Calu3 (cell line): ENCODE data around the gene SIVA1. TPM values are rescaled to one million over a fixed set of nuclear protein-coding genes. Genes with fewer than 3 reads are reported as not detected.
"Not testable (repeated sequence)": the region's sequence is repeated elsewhere in the genome, so short reads cannot be mapped to it uniquely, and the experiment has no call there.

ENCODE experiments used
- BruUV-seq: library from RNA; stranded (reverse); fragments of 400-500 nt; replicated peaks from 2 replicates; lab custom pipeline; 2021; lab: Mats Ljungman, UMichigan
- CTCF ChIA-PET: fragments of 300-600 bp; sonication (Branson Sonifier 250); formaldehyde crosslinking; loops from one replicate; lab custom pipeline; 2022; ENCODE audit warnings: antibody characterized with exemption; lab: Charles Lee
- DNase-seq: peaks from one replicate; pipeline ENCODE4 v3.0.0; 2022
- H3K27ac Mint-ChIP-seq: one replicate; pipeline ENCODE4 v1.8.0; 2022; ENCODE audit warnings: mixed read lengths; ENCODE audit not compliant: unreplicated experiment
- H3K27me3 Mint-ChIP-seq: one replicate; pipeline ENCODE4 v1.8.0; 2022; ENCODE audit warnings: mixed read lengths; ENCODE audit not compliant: unreplicated experiment
- H3K36me3 Mint-ChIP-seq: one replicate; pipeline ENCODE4 v1.8.0; 2022; ENCODE audit warnings: mild to moderate bottlenecking, moderate library complexity, mixed read lengths; ENCODE audit not compliant: insufficient read depth, unreplicated experiment
- H3K4me1 Mint-ChIP-seq: one replicate; pipeline ENCODE4 v1.8.0; 2022; ENCODE audit warnings: mild to moderate bottlenecking, low read depth, mixed read lengths; ENCODE audit not compliant: unreplicated experiment
- H3K4me3 Mint-ChIP-seq: one replicate; pipeline ENCODE4 v1.8.0; 2022; ENCODE audit warnings: mild to moderate bottlenecking, low read depth, moderate library complexity, mixed read lengths; ENCODE audit not compliant: unreplicated experiment
- H3K9me3 Mint-ChIP-seq: one replicate; pipeline ENCODE4 v1.8.0; 2022; ENCODE audit warnings: low read depth, mixed read lengths; ENCODE audit not compliant: unreplicated experiment
- intact Hi-C: fragments of 100-400 bp; cut with micrococcal nuclease; formaldehyde crosslinking; loops from one replicate; pipeline ENCODE4 v1.10.0; 2022; ENCODE audit not compliant: unreplicated experiment
- total RNA-seq: library from RNA; stranded (reverse); gene quantifications from 2 replicates; pipeline ENCODE4 v1.2.3, GENCODE V29; 2022
- TF ChIP-seq, protein P1 (sequence below): fragments of 200-600 bp; IDR thresholded peaks from one replicate; pipeline ENCODE4 v1.8.0; 2022; ENCODE audit warnings: antibody characterized with exemption; ENCODE audit not compliant: unreplicated experiment

The SIVA1 gene
- total RNA-seq, 1 experiment from 2014 or later = 72.3 TPM

DNA sequence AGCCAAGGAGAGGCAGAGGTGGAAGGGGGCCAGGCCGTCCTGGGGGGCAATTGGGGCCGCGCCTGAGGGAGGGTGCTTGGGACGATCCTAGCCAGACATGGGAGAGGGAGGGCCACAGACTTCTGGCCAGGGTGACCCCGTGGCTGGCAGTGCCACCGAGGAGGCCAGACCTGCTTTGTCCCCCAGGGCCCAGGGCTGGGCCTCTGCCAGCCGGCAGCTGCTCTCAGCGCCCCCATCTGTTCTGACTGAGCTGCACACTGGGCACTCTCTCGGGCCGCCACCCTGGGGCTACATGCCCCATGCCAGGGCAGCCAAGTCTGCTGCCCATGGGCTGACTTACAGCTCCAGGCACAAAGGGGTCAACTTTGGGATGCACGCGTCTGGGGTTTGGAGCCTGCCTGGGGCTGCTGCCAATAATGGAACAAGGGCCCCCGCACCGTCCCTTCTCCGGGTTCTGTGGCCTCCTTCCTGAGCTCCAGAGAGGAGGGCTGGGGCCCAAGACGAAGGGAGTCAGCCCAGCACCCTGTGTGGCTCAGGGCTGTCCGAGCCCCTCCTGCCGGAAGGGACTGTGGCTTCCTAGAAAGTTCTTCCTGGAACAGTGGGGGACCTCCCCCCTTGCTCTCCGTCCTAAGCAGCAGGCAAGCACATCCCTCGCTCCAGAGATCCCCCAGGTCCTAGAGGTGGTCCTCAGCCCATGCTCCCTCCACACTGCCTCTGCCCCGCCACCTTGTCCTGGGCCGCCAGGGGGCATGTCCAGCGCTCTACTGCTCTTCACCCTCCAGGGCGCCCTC, 27.8 kb upstream of the SIVA1 start:
- CTCF ChIA-PET = interaction anchor here (0.5 to 1.7 kb wide), 3 partner anchors 28 to 242 kb away, joined by 3 to 6 read pairs (median 5); partner anchors contain the start of gene SIVA1
- TF ChIP-seq, protein P1, sequence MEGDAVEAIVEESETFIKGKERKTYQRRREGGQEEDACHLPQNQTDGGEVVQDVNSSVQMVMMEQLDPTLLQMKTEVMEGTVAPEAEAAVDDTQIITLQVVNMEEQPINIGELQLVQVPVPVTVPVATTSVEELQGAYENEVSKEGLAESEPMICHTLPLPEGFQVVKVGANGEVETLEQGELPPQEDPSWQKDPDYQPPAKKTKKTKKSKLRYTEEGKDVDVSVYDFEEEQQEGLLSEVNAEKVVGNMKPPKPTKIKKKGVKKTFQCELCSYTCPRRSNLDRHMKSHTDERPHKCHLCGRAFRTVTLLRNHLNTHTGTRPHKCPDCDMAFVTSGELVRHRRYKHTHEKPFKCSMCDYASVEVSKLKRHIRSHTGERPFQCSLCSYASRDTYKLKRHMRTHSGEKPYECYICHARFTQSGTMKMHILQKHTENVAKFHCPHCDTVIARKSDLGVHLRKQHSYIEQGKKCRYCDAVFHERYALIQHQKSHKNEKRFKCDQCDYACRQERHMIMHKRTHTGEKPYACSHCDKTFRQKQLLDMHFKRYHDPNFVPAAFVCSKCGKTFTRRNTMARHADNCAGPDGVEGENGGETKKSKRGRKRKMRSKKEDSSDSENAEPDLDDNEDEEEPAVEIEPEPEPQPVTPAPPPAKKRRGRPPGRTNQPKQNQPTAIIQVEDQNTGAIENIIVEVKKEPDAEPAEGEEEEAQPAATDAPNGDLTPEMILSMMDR = peak; percentile 25
- H3K4me3 Mint-ChIP-seq = peak overlapping the region; percentile 54
- H3K27ac Mint-ChIP-seq = peak overlapping the region; percentile 83
- DNase-seq = peak; percentile 71
- H3K36me3 Mint-ChIP-seq = peaks cover 50% of the 10 kb centered on the region
- peaks cover 12% of the 10 kb centered on the region for H3K4me1 Mint-ChIP-seq
- H3K9me3 Mint-ChIP-seq = no peaks in the 10 kb centered on the region
- intact Hi-C loops = no loop called here
- H3K27me3 Mint-ChIP-seq = peaks cover 33% of the 10 kb centered on the region
- BruUV-seq = no TSS peak

DNA sequence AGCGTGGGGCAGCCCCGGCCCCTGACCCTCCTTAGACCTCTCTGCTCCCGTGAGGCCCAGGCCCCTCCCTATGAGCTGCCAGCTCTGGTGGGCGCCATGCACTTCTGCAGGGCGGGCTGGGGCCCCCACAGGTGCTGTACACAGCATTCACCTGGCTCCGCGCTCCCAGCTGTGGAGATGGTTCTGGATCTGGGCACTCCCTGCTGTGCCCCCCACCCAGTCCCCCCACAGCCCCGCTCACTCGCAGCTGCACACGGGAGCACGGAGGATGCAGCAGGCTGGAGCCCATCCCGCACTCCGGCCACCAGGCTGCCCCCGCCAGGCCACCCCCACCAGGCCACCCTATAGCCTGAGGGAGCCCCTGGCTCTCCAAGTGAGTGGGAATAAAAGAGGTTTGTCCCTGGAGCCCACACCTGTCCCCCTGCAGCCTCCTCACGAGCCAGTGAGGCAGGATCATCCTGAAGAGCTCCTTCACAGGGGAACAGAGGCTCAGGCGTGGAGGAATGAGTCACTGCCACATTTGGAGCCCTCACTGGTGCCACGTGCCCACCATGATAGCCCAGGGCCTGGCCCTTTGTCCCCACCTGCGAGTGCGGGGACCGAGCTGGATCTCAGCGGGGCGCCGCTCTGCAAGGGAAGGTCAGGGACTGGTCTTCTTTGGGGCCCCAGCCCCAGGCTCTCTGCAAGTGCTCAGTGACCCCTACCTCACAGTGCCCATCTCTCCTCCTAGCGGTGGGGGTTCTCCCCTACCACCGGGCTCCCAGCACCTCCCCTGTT, 27.0 kb upstream of the SIVA1 start:
- Mint-ChIP-seq H3K36me3 (peaks cover 50% of the 10 kb centered on the region), H3K27ac (peak overlapping the region; percentile 83), H3K4me1 (peaks cover 12% of the 10 kb centered on the region), H3K9me3 (no peaks in the 10 kb centered on the region), H3K4me3 (peak overlapping the region; percentile 54), H3K27me3 (peaks cover 33% of the 10 kb centered on the region)
- BruUV-seq = no TSS peak
- TF ChIP-seq, protein P1 = peak; percentile 16
- CTCF ChIA-PET = interaction anchor here (0.5 to 1.7 kb wide), 3 partner anchors 27 to 241 kb away, joined by 3 to 6 read pairs (median 5); partner anchors contain the start of gene SIVA1
- DNase-seq = no peak
- intact Hi-C loops = no loop called here

DNA sequence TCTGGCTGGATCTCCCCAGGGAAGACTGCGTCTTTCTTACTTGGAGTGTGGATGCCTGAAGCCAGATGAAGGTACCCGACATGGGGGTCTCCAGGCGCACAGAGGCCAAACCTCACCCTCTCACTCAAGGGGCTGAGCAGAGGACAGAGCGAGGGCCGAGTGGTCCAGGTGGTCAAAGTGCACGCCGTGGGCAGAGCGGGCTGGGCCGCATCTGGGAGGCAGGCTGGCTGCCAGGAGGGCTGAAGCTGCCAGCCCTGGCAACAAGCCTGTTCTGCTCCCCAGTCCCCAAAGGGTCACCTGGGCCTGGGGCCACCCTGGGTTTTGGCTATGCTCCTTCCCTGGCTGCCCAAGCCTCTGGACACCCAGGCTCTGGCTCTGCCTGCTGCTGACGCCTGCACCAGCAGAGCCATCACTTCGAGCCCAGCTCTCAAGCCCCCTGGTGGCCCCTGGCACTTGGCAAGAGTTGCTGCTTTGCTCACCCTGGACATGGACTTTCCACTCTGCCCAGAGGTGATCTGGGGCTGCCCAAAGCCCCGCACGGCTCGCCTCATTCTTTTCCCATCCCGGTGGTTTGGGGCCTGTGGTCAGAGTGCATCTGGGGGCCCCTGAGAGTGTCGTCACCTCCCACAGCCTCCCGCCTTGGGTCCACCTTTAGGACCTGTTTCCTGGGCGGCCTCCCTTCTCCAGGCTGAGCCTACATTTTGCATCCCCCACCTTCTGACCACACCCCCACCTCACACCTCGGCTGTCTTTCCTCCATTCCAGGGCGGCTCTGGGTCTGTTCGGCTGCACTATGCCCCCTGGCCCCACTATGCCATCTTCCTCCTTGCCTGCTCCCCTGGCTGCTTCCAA, 26.1 kb upstream of the SIVA1 start:
- Mint-ChIP-seq H3K9me3 (no peaks in the 10 kb centered on the region), H3K27ac (peak overlapping the region; percentile 65), H3K36me3 (peaks cover 47% of the 10 kb centered on the region), H3K4me1 (peaks cover 12% of the 10 kb centered on the region), H3K27me3 (peaks cover 33% of the 10 kb centered on the region), H3K4me3 (no peak overlapping the region)
- intact Hi-C loops = no loop called here
- BruUV-seq = no TSS peak
- CTCF ChIA-PET = no interaction called here
- TF ChIP-seq, protein P1 = peak; percentile 30
- DNase-seq = peak; percentile 45

DNA sequence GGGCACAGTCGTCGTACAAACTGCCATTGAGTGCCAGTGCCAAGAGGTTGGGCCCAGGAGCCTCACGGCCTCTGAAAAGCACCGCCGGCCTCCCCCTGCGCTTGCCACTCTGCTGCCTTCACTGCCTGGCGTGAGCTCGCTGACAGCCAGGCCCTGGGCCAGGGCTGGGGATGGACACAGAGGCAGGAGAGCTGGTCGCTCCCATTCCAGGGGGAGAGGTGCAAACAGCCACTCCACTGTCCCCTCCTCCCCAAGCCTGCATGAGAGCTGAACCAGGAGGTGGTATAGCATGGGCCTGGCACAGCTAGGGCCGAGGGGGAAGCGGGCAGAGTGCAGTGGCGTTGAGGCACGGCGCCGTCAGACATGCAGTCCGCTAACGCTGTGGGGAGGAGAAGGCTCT, 24.3 kb upstream of the SIVA1 start:
- CTCF ChIA-PET = interaction anchor here (0.5 kb wide), 1 partner anchor 1794 kb away, joined by 4 read pairs; no protein-coding TSS in a partner anchor
- no peaks in the 10 kb centered on the region for H3K9me3 Mint-ChIP-seq
- H3K36me3 Mint-ChIP-seq = peaks cover 43% of the 10 kb centered on the region
- H3K4me1 Mint-ChIP-seq = peaks cover 12% of the 10 kb centered on the region
- no TSS peak for BruUV-seq
- intact Hi-C loops = no loop called here
- peak overlapping the region; percentile 92 for H3K27ac Mint-ChIP-seq
- TF ChIP-seq, protein P1 = no peak
- DNase-seq = no peak
- no peak overlapping the region for H3K4me3 Mint-ChIP-seq
- H3K27me3 Mint-ChIP-seq = peaks cover 33% of the 10 kb centered on the region

DNA sequence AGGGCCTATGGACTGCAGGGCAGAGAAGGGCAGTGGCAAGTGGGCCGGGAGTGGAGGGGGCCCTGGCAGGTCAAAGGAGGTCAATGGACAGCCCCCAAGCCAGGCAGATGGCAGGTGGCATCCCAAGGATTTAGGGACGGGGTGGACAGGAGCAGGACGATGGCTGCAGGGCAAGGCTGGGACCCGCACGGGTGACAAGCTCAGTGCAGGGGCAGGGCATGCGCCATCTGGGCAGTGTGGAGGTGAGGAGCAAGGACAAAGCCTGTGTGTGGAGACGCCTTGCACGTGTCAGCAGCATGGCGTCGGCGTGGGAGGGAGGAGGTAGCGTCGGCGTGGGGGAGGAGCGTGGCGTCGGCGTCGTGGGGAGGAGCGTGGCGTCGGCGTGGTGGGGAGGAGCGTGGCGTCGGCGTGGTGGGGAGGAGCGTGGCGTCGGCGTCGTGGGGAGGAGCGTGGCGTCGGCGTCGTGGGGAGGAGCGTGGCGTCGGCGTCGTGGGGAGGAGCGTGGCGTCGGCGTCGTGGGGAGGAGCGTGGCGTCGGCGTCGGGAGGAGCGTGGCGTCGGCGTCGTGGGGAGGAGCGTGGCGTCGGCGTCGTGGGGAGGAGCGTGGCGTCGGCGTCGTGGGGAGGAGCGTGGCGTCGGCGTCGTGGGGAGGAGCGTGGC, 23.6 kb upstream of the SIVA1 start:
- DNase-seq, BruUV-seq, H3K9me3 Mint-ChIP-seq, H3K4me3 Mint-ChIP-seq, CTCF ChIA-PET, intact Hi-C loops: not testable (repeated sequence)
- H3K27ac Mint-ChIP-seq = peak overlapping the region; percentile 92
- H3K36me3 Mint-ChIP-seq = peaks cover 42% of the 10 kb centered on the region
- peaks cover 12% of the 10 kb centered on the region for H3K4me1 Mint-ChIP-seq
- H3K27me3 Mint-ChIP-seq = peaks cover 33% of the 10 kb centered on the region
